T-cell (primary cell): ENCODE measurements around the gene CDH13. TPM values are rescaled to one million over a fixed set of nuclear protein-coding genes. Genes with fewer than 3 reads are reported as not detected.

ENCODE experiments used
- ATAC-seq, 4 experiments: fragments of 200-7000 bp in 3 of 4; fragments of 150-1000 bp in 1 of 4; cut with Tn5 transposase; replicated peaks in 1 of 4; 1 replicate in 3 of 4; 2 replicates in 1 of 4; pipeline ENCODE4 v1.10.0; 2021; ENCODE audit warnings: moderate library complexity in 3 of 4, mild to moderate bottlenecking in 2 of 4, moderate number of reproducible peaks in 1 of 4
- CTCF ChIA-PET, 2 donors: fragments of 300-600 bp; sonication (Branson Sonifier 250); formaldehyde crosslinking; loops; one replicate each; lab custom pipeline; 2022; ENCODE audit warnings: antibody characterized with exemption in 2 of 2; lab: Charles Lee
- POLR2A ChIA-PET, 2 donors: fragments of 300-600 bp; sonication (Branson Sonifier 250); formaldehyde crosslinking; loops; one replicate each; lab custom pipeline; 2022; ENCODE audit warnings: antibody characterized with exemption in 2 of 2; lab: Charles Lee
- DNase-seq, 35 experiments: peaks; one replicate each; pipeline versions ENCODE4 v3.0.0 to v3.0.0-alpha.2; 2013 to 2023
- H3K27ac ChIP-seq: one replicate; pipeline ENCODE4 v1.5.1; 2013; ENCODE audit warnings: low read length
- H3K27me3 ChIP-seq, 2 experiments: replicated peaks in 1 of 2; 1 replicate in 1 of 2; 2 replicates in 1 of 2; pipeline versions ENCODE4 v1.6.1 to v1.7.0; 2013; ENCODE audit warnings: low read length in 1 of 2, mixed read lengths in 1 of 2; ENCODE audit not compliant: control insufficient read depth in 2 of 2, insufficient read depth in 2 of 2; ENCODE audit errors: extremely low read depth in 1 of 2
- H3K36me3 ChIP-seq, 2 donors: 1 replicate in 1 of 2; 2 replicates in 1 of 2; pipeline versions ENCODE4 v1.6.1 to v1.7.0; 2013; ENCODE audit warnings: low read length in 1 of 2; ENCODE audit not compliant: control insufficient read depth in 2 of 2, insufficient read depth in 1 of 2; ENCODE audit errors: extremely low read depth in 1 of 2
- H3K4me1 ChIP-seq, 2 experiments: 1 replicate in 1 of 2; 2 replicates in 1 of 2; pipeline versions ENCODE4 v1.6.1 to v1.7.0; 2013; ENCODE audit warnings: low read length in 2 of 2, mixed read lengths in 1 of 2; ENCODE audit not compliant: insufficient read depth in 2 of 2, control insufficient read depth in 1 of 2; ENCODE audit errors: extremely low read depth in 1 of 2
- H3K4me3 ChIP-seq, 2 donors: 1 replicate in 1 of 2; 2 replicates in 1 of 2; pipeline versions ENCODE4 v1.5.1 to v1.7.0; 2013; ENCODE audit warnings: mild to moderate bottlenecking in 2 of 2, low read length in 1 of 2, moderate library complexity in 1 of 2; ENCODE audit not compliant: control insufficient read depth in 1 of 2; ENCODE audit errors: extremely low read depth in 1 of 2
- H3K9me3 ChIP-seq: 2 replicates; pipeline ENCODE4 v1.7.0; 2013
- H3K27ac Mint-ChIP-seq, 2 donors: one replicate each; pipeline ENCODE4 v1.8.0; 2020 to 2021; ENCODE audit warnings: mild to moderate bottlenecking in 2 of 2, mixed read lengths in 2 of 2
- H3K27me3 Mint-ChIP-seq, 2 donors: one replicate each; pipeline ENCODE4 v1.8.0; 2021 to 2022; ENCODE audit warnings: mixed read lengths in 2 of 2
- H3K36me3 Mint-ChIP-seq: one replicate; pipeline ENCODE4 v1.8.0; 2021; ENCODE audit warnings: mixed read lengths
- H3K4me1 Mint-ChIP-seq, 3 donors: one replicate each; pipeline ENCODE4 v1.8.0; 2020 to 2022; ENCODE audit warnings: mixed read lengths in 3 of 3, mild to moderate bottlenecking in 1 of 3
- H3K4me3 Mint-ChIP-seq, 3 donors: one replicate each; pipeline ENCODE4 v1.8.0; 2020 to 2022; ENCODE audit warnings: mild to moderate bottlenecking in 3 of 3, mixed read lengths in 3 of 3, moderate library complexity in 3 of 3
- H3K9me3 Mint-ChIP-seq, 3 donors: one replicate each; pipeline ENCODE4 v1.8.0; 2020 to 2022; ENCODE audit warnings: mixed read lengths in 3 of 3
- WGBS: methylation state at CpG from one replicate; pipeline ENCODE4 v1.1.5; 2013; ENCODE audit warnings: missing lambda C conversion rate; ENCODE audit not compliant: insufficient coverage; 5-methylcytosine and 5-hydroxymethylcytosine counted together
- total RNA-seq, 35 experiments: library from RNA in 6 of 35; stranded (reverse) in 6 of 35; fragments of 120-200 nt in 1 of 35; gene quantifications; one replicate each; pipeline versions ENCODE4 v1.2.1 to v1.2.4 and lab custom pipeline; 2013 to 2026

Gene CDH13
- total RNA-seq, 5 donors from 2014 or later (not counting 1 experiment from before 2014, with no cell fraction given), result not detected

DNA sequence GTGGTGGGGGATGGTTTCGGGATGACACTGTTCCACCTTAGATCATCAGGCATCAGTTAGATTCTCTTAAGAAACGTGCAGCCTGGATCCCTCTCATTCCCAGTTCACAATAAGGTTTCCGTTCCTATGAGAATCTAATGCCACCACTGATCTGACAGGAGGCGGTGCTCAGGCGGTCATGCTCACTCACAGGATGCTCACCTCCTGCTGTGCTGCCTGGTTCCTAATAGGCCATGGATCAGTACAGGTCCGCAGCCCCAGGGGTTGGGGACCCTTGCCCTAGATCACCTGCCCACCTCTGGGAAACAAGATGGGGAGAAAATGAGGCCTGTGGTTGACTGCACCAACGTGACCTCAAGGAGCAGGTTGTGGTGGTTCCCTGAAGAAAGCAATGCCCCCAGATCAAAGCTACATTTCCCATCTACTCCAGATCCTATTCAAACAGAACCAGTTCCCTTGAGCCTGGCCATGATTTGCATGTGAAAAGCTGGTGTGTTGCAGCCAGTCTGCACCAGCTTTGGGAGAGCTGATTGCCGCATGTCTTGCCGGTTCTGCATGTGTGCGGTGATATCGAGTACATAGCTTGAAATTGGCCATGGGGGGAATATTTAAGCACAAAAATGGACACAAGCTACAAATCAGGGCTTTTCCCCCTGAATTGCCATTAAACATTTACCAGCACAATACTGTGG is 997.8 kb downstream of the CDH13 start:
- no peaks in the 10 kb centered on the region for H3K36me3 ChIP-seq
- 92% methylated on average over 6 of the region's 11 CpGs for WGBS
- peaks cover 0 to 2% of the 10 kb centered on the region in 2 experiments for H3K27me3 ChIP-seq
- H3K27me3 Mint-ChIP-seq, result peaks cover 0 to 2% of the 10 kb centered on the region in 2 donors
- no peaks in the 10 kb centered on the region for H3K4me1 ChIP-seq
- no peak overlapping the region for H3K4me3 Mint-ChIP-seq
- no peaks in the 10 kb centered on the region for H3K4me1 Mint-ChIP-seq
- no peak overlapping the region for H3K27ac ChIP-seq
- ATAC-seq (no peak), DNase-seq (no peak)
- POLR2A ChIA-PET, result no interaction called here
- no peaks in the 10 kb centered on the region for H3K9me3 ChIP-seq
- H3K36me3 Mint-ChIP-seq, result no peaks in the 10 kb centered on the region
- no peak overlapping the region for H3K27ac Mint-ChIP-seq
- CTCF ChIA-PET, result no interaction called here
- no peak overlapping the region for H3K4me3 ChIP-seq
- H3K9me3 Mint-ChIP-seq, result no peaks in the 10 kb centered on the region

DNA sequence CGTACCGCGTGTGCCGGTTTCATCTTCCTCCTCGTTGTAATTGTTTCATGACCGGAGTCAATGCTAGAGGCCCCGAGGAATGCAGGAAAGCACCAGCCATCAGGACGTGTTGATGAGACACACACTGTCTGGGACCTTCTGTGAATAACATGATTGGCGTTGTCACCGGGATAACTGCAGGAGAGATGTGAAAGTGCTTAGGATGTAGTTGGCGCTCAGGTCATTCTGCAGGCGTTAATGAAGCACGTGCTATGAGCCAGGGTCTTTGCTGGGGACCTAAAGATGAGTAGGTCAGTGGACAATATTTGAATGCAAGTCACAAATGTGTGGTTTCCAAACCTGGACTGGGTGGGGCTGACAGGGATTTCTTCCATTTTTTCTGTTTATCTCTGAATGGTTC is 999.4 kb downstream of the CDH13 start:
- POLR2A ChIA-PET, result no interaction called here

DNA sequence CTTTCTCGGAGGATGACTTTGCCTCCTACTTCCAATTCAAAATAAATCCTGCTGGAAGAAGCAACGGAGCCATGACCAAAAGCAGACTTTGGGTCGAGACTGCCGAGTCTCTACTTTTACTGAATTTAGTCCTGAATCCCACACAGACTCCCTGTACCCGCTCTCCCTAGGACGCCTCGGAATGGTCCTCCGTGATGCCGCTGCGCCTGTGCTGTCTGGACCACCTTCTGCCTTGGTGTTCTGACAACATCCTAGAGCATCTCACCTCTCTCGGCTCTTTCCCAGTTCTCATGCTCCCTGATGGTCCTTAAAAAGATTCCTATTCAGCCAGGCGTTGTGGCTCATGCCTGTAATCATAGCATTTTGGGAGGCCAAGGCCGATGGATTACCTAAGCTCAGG is 999.9 kb downstream of the CDH13 start:
- DNase-seq, result no peak
- H3K36me3 Mint-ChIP-seq, result no peaks in the 10 kb centered on the region
- POLR2A ChIA-PET, result interaction anchor here in 1 of 2 donors (0.7 kb wide), 1 partner anchor 12 kb away, joined by 6 read pairs; no protein-coding TSS in a partner anchor
- no peak overlapping the region for H3K4me3 Mint-ChIP-seq
- Histone ChIP-seq H3K36me3 (no peaks in the 10 kb centered on the region), H3K4me1 (no peaks in the 10 kb centered on the region), H3K27ac (no peak overlapping the region), H3K9me3 (no peaks in the 10 kb centered on the region), H3K27me3 (peaks cover 0 to 2% of the 10 kb centered on the region in 2 experiments), H3K4me3 (no peak overlapping the region)
- CTCF ChIA-PET, result no interaction called here
- WGBS, result 77% methylated on average over 11 of the region's 13 CpGs
- no peaks in the 10 kb centered on the region for H3K9me3 Mint-ChIP-seq
- no peak overlapping the region for H3K27ac Mint-ChIP-seq
- no peak for ATAC-seq
- H3K27me3 Mint-ChIP-seq, result peaks cover 0 to 2% of the 10 kb centered on the region in 2 donors
- H3K4me1 Mint-ChIP-seq, result no peaks in the 10 kb centered on the region

More for the DNA sequence above, 999.4 kb downstream of the CDH13 start:
- no peaks in the 10 kb centered on the region for H3K4me1 Mint-ChIP-seq
- CTCF ChIA-PET, result no interaction called here
- DNase-seq (no peak), ATAC-seq (no peak)
- H3K9me3 Mint-ChIP-seq, result no peaks in the 10 kb centered on the region
- H3K9me3 ChIP-seq, result no peaks in the 10 kb centered on the region
- no peak overlapping the region for H3K27ac ChIP-seq
- no peak overlapping the region for H3K4me3 ChIP-seq
- H3K4me1 ChIP-seq, result no peaks in the 10 kb centered on the region
- H3K4me3 Mint-ChIP-seq, result no peak overlapping the region
- no peaks in the 10 kb centered on the region for H3K36me3 ChIP-seq
- H3K36me3 Mint-ChIP-seq, result no peaks in the 10 kb centered on the region
- H3K27me3 ChIP-seq, result peaks cover 0 to 2% of the 10 kb centered on the region in 2 experiments
- H3K27ac Mint-ChIP-seq, result no peak overlapping the region
- 95% methylated on average over 13 of the region's 13 CpGs for WGBS
- peaks cover 0 to 2% of the 10 kb centered on the region in 2 donors for H3K27me3 Mint-ChIP-seq

DNA sequence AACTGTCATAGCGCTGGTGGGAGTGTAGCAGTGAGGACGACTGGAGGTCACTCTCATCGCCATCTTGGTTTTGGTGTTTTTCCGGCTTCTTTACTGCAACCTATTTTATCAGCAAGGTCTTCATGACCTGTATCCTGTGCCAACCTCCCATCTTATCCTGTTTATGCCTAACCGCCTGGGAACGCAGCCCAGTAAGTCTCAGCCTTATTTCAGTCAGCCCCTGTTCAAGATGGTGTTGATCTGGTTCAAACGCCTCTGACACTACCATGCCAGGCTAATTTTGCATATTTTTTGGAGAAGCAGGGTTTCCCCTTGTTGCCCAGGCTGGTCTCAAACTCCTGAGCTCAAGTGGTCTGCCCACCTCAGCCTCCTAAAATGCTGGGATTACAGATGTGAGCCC is 1001.2 kb downstream of the CDH13 start:
- Histone ChIP-seq H3K4me3 (no peak overlapping the region), H3K27me3 (peaks cover 0 to 2% of the 10 kb centered on the region in 2 experiments), H3K4me1 (no peaks in the 10 kb centered on the region), H3K27ac (no peak overlapping the region), H3K9me3 (no peaks in the 10 kb centered on the region), H3K36me3 (no peaks in the 10 kb centered on the region)
- Mint-ChIP-seq H3K9me3 (no peaks in the 10 kb centered on the region), H3K36me3 (no peaks in the 10 kb centered on the region), H3K4me1 (no peaks in the 10 kb centered on the region), H3K27ac (no peak overlapping the region), H3K4me3 (no peak overlapping the region), H3K27me3 (peaks cover 0 to 2% of the 10 kb centered on the region in 2 donors)
- DNase-seq, result no peak
- ChIA-PET POLR2A (no interaction called here), CTCF (no interaction called here)
- 81% methylated on average over 6 of the region's 7 CpGs for WGBS
- ATAC-seq, result no peak

DNA sequence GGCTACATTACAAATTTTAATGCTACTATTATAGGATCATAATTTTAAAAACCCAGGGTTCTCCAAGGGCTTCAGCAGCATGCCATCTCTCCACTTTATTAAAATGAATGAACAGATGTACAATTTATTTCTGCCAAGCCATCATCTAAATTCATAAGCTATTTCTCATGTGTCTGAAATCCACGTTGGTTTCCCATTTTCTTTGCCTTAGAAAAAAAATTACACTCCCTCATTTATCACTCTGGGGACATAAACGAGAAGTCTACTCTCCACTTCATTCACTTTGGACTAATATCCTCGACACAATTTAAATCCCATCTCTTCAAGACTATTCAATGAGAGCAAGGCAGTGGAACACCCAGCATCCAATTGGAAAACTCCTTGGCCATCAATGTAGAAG is 1002.7 kb downstream of the CDH13 start:
- H3K36me3 Mint-ChIP-seq, result no peaks in the 10 kb centered on the region
- H3K4me3 ChIP-seq, result no peak overlapping the region
- no peaks in the 10 kb centered on the region for H3K27me3 ChIP-seq
- CTCF ChIA-PET, result no interaction called here
- no peak overlapping the region for H3K4me3 Mint-ChIP-seq
- DNase-seq, result no peak
- no peaks in the 10 kb centered on the region for H3K27me3 Mint-ChIP-seq
- WGBS, result 64% methylated on average over 3 of the region's 3 CpGs
- no peaks in the 10 kb centered on the region for H3K9me3 Mint-ChIP-seq
- H3K27ac ChIP-seq, result no peak overlapping the region
- H3K4me1 Mint-ChIP-seq, result no peaks in the 10 kb centered on the region
- POLR2A ChIA-PET, result no interaction called here
- H3K9me3 ChIP-seq, result no peaks in the 10 kb centered on the region
- ATAC-seq, result no peak
- no peaks in the 10 kb centered on the region for H3K4me1 ChIP-seq
- H3K36me3 ChIP-seq, result no peaks in the 10 kb centered on the region
- no peak overlapping the region for H3K27ac Mint-ChIP-seq

DNA sequence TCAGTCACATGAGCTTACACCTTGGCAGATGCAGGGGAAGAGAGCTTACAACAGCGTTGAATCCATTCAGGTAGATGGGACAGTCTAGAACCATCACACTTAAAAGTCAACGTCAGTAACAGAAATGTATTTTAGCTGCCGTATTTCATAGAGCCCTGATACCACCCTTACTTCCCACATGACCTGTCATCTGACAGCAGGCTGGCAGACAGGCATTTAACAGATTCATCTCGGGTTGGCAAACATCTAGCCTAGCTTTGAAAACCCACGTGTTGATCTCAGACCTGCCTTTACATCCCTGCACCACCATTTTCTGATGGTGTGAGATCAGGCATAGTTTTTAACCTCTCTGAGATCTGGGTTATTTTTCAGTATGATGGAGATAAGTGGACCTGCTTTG is 1003.1 kb downstream of the CDH13 start:
- H3K9me3 ChIP-seq, result no peaks in the 10 kb centered on the region
- H3K4me1 Mint-ChIP-seq, result no peaks in the 10 kb centered on the region
- ChIA-PET CTCF (no interaction called here), POLR2A (no interaction called here)
- DNase-seq, result no peak
- H3K27me3 ChIP-seq, result no peaks in the 10 kb centered on the region
- H3K4me1 ChIP-seq, result no peaks in the 10 kb centered on the region
- H3K4me3 ChIP-seq, result no peak overlapping the region
- no peak overlapping the region for H3K27ac ChIP-seq
- no peak overlapping the region for H3K4me3 Mint-ChIP-seq
- no peak overlapping the region for H3K27ac Mint-ChIP-seq
- no peak for ATAC-seq
- no peaks in the 10 kb centered on the region for H3K36me3 ChIP-seq
- H3K36me3 Mint-ChIP-seq, result no peaks in the 10 kb centered on the region
- H3K27me3 Mint-ChIP-seq, result no peaks in the 10 kb centered on the region
- 81% methylated on average over 3 of the region's 5 CpGs for WGBS
- peaks cover 0 to 4% (median 0%) of the 10 kb centered on the region in 3 donors for H3K9me3 Mint-ChIP-seq
